ENCODE measurements around the gene MAP3K10.

- TF ChIP-seq TAF1 (IDR thresholded peaks at IDR 0.05; ENCODE audit: low read depth) (no peak), CTCF (IDR thresholded peaks at IDR 0.05; ENCODE audit: poor library complexity, severe bottlenecking) (no peak), RAD21 (conservative IDR thresholded peaks at IDR 0.05) (no peak), EP300 (conservative IDR thresholded peaks at IDR 0.05; ENCODE audit: poor library complexity, severe bottlenecking) (no peak), MXI1 (conservative IDR thresholded peaks at IDR 0.05; ENCODE audit: poor library complexity, severe bottlenecking) (no peak), POLR2AphosphoS5 (IDR thresholded peaks at IDR 0.05) (no peak), EZH2 (IDR thresholded peaks at IDR 0.05; ENCODE audit: borderline replicate concordance, insufficient read depth, low read length, poor library complexity, severe bottlenecking) (no peak)
Measured at GRCh38 chr19:40192758-40193586, 1.7 kb downstream of the MAP3K10 start.

All from neural cell (in vitro differentiated cells).